Activated CD8-positive, alpha-beta memory T cell treated with anti-CD3 and anti-CD28 coated beads for 48 hours (primary cell): Measurements from ENCODE around the gene ABI3BP.

ENCODE experiments used
- DNase-seq, 3 experiments: peaks; one replicate each; pipeline ENCODE4 v3.0.0-alpha.2; 2020; ENCODE audit warnings: low read depth in 2 of 3, low spot score in 2 of 3

Gene ABI3BP

DNA sequence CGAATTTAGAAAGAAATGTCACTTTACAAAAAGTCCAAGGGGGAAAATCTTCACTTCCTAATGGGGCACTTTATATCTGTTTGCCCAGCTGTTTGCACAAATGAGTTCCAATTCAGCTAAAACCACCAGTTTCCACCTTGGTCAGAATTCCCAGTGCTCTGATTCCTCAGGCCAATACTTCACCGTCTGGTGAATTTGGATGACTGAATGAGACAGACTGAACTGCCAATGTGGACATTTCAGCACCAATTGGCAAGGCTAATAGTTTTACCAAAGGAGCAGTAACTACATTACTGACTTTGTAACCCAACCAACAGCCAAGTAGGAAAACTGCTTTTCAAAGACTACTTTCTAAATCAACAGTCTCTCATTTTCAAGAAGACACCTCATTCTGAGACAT is 51.8 kb downstream of the ABI3BP start:
- DNase-seq = no peak

DNA sequence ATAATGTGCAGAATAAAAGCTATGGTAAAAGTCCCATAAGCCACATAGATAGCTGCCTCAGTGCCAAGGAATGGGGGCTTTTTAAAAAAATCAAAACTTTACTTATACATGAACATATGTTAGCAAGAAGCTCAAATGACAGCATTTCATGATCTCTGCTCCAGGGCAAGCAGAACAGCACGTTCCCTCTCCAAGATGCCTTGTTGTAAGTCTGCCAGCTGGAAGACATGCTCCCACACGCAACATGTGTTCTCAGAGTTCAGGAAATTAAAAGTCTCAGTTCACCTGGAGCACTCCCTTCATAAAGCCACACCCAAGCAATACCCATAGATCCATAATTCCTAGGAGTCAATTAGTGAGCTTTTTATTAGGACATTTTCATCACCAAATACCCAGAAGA is 52.2 kb downstream of the ABI3BP start:
- DNase-seq = no peak

DNA sequence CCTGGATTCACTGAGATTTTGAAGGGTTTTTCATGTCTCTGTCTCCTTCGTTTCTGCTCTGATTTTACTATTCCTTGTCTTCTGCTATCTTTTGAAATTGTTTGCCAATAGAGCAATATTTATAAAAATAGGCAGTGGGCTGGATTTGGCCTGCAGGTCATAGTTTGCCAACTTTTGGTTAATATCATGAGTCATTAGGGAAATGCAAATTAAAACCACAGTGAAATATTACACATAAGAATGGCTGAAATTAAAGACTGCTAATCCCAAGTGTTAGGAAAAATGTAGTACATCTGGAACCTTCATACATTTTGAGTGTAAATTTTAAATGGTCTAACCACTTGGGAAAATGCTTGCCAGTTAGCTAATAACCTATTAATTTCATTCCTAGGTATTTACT is 56.3 kb downstream of the ABI3BP start:
- no peak for DNase-seq

DNA sequence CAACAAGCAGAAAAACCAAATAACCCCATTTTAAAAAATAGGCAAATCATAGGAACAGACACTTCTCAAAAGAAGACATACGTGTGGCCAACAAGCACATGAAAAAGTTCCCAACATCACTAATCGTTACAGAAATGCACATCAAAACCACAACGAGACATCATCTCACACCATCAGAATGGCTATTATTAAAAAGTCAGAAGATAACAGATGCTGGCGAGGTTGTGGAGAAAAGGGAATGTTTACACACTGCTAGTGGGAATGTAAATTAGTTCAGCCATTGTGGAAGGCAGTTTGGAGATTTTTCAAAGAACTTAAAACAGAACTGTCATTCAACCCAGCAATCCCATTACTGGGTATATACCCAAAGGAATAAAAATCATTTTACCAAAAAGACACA is 60.7 kb downstream of the ABI3BP start:
- no peak for DNase-seq

DNA sequence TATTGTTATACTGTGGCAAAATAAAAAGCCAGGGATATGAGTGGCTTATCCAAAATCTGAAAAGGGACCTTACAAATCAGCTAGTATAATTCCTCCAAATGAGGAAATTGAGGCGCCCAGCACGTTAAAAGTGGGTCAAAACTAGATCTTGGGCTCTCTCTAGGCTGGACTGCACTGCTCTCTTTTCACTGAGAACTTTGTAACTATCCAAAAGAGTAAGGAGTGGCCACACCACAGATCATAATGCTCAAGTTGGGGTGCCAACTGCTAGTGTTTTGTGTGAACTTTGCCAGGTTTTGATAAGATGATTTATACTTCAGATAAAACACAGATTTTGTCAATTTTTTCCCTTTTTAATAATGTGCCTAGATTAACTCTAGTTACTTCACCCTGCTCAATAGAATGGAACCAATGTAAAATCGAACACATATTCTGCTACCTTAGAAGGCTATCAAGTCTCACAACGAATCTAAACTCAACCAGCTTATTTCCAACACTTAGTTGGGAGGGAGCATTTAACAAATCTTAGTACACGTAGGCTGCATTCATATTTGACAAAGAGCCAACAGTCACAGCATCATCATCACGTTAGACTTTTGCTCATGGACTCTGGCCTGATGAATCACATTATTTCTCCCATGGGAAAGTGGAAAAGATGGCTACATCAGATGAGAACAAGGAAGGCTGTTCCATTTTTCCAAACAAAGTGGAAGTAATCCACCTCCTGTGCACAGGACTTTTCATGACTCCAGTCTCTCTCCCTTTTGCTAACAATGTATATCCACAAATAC is 64.4 kb downstream of the ABI3BP start:
- no peak for DNase-seq

DNA sequence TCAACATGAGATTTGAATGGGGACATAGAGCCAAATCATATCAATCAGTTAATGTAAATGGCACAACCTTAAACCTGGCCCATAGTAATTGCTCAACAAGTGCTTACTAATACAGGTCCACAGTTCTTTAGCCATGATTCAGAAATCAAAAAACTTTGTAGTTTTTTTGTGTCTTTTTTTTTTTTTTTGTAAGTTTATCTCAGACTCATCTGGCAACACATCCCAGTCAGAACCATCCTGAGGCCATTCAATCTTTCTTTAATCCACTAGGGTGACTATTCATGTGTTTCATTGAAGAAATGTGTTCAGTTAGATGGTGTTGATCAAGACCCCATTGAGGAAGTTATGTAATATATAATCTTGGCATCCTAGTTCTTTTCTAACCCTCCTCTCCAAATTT is 65.4 kb downstream of the ABI3BP start:
- DNase-seq = no peak

DNA sequence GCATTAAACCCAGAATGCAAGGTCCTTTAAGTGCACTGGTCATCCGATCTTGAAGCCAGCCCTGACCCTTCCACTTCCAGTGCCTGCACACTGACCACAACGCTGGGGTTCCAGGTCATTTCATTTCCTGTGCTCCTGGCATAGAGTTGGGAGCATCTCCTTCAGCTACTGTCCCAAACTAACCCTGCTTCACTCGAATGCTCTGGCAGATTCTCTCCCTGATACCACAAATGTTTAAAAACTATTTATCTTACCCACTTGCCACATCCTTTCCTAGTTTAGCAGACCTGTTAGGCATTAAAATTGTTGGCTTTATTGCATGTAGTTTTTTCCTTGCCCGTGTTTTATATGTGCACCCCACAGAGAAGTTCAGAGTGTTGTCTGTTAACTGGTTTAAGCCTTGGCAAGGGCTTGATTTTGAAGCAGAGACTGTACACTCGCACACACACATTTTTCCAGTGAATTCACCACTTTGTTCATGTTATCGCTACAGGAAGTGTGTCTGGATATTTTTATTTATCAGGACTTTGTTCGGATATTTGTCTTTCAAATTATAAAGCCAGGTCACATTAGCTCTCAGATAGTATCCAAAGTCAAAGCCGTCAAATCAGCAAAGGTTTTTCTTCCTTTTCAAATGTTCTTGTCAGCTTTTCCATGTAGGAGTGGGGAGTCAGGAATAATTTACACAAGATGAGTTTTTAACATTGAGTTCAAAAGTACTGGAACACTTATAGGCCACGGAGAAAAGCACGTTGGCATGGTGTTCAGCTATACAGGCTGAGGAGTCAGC is 77.3 kb downstream of the ABI3BP start:
- DNase-seq = no peak

DNA sequence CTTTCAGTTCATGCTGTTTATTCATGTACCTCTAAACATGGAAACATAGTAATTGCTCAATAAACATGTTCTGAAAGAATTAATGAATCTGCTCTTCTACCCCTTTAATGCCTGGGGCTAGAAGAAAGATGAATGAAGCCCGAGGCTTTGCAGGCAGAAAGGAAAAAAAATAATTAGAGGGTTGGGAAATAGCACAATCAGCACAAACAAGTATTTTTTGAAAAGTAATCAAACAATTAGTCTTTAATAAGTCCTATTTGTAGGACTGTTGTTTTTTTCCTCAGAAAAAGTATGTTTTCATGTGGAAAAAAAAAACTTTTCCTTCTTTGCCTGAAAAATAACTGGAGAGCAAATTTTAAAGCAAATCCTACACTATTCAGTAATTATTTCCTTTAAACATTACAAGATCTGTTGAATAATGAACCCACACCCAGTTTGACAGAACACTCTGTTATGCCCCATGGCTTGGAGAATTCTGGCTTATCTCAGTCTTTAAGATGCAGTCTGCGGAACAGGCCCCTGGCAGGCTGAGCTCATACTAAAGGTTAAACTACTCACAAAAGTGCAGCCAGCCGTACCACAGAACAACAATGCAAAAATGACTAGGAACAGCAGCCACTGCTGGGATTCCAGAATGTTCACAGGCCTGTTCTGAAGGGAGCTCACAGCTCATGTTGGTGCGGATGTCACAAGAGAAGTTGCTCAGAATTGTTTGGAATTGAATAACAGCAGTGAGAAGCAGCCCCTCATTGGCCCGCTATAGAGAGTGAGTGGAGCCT is 79.2 kb downstream of the ABI3BP start:
- DNase-seq = no peak

DNA sequence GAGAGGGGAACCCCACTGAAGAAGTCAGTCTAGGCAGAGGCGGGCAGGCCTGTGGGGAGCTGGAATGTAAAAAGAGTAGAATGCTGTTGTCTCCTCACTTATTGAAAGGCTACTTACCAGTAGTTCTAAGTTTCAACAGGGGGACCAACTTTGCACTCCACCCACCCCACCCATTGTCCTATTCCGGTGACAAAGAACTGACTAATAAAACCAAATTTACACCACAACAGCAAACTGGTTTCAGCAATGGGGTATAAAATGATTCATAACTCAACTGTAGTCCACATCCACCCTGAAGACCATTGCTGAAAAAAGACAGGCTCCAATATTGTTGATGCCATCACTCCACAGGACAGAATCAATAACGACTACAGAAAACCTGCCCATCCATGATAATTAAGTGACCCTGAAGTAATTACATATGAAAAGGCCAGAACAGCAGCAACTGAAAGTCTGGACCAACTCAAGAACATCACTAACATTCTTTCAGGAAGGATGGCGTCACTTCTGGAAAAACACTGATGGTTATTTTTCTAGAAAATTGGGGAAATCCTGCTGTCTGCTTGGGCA is 80.2 kb downstream of the ABI3BP start:
- no peak for DNase-seq

DNA sequence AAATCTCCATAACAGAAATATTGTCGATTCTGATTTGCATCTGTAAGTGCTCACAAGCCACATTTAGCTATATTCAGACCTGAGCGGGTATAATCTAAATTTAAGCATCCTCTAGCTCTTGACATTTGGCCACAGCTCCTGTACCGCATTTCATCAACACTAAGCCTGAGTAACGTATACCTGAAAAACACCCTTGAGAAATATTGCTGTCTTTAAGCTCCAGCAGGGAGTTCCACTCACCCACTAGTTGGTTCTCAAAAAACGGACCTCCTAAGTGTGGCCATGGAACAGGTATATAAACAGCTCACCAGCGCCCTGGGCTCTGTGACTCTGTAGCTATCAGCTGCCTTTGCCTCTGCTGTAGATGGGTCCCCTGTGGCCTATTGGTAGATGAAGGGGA is 80.7 kb downstream of the ABI3BP start:
- no peak for DNase-seq

DNA sequence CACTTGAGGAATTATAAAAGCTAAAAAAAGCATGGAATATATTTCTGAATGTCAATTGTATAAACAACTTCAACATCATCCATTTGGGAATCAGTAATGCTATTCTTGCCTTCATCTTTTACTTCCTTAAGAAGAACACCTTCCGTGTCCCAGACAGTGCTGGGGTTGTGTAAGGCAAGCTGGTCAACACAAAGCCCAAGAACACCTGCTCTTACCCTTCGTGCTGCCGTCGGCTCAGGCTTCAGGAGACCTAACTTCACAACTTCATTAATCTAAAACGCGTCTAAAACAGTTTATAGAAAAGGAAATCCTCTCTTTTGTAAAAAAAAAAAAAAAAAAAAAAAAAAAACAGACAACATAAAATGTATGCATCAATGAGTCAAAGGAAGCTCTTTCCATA is 81.3 kb downstream of the ABI3BP start:
- DNase-seq = no peak

DNA sequence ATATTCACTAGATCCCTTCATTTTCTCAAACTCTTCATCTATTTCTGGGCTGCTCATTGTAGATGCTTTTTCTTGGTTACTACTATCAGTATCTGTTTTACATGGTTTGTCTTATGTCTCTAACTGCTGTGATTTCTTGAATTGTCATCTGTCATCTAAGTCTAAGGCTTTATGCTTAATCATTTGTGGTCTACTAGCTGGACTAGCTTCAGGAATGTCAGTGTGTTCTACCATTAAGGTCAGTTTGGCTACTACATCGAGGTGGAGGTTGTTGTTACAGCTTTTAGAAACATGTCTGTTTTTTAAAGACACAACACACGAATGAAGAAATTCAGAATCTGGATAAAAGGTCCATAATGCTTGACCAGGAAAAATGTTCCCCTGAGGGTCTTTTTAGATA is 82.2 kb downstream of the ABI3BP start:
- DNase-seq = no peak

DNA sequence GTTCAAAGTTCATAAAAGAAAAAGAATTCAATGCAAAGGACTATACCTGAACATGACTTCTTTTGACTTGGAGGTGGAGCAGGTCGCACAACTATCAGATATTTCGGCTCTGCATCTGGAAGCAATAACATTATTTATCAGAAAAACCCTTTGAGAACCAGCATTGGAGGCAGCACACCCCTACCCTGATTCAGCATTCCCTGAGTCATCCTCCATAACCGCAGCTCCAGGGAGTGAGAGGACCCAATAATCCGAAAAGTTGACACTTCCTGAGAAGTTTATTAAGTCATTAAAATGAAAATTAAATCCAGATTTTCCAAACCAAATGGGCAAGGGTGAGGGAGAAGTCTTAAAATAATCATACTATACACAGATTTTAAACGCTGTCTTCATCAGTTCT is 90.6 kb downstream of the ABI3BP start:
- no peak for DNase-seq

DNA sequence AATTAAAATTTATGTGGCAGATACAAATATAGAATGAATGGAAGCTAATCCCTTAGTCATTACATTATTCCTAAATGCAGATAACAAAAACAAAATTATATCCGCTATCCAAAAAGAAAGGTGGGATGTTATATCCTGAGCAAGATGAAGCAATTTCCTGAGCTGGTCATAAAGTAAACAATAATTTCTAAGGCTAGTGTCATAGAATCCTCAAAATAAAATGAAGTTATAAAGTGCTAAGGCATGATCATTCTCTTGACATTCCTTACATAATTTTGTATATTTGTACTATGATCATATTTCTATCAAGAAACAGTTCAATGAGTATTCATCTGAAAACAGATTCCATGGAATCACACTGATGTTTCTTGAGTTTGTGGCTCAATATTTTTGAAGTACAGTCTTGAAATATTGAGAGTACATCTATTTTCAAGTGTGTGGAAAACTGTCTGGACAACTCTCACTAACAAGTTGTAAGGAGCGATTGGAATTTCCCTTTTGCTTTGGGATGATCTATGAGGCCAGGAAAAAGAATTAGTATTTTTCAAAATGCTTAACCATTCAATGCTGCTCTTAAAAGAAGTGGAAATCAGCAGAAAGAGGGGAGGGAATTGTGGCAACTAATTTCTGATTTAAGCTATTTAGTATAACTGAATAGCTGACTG is 92.4 kb downstream of the ABI3BP start:
- no peak for DNase-seq

DNA sequence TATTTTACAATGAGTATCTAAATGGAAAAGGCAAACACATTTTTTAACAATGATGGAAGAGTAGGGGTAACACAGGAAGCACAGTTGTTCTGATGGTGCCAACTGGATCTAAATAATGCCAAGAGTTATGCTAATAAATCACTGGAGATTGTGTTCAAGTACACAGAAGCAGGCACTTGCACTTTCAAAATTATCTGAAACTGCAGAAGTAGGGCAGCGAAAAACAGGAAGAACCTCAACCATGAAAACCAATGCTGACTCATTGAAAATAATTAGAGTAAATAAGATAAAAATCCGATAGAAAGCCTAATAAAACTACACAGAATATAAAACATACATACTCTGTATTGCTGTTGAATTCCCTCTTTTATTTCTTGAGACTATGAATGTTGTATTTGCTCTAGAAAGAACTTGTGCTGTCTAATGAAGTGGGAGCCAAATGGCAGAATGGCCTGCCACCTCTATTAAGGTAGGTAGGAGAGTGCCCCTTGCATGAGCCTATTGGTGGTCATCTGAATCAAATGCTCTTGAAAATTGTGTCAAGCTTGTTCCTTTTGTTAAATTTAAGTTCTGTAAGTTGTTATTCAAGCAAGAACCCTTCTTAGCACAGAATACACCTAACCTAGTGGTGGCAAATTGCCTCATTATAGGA is 93.7 kb downstream of the ABI3BP start:
- no peak for DNase-seq

DNA sequence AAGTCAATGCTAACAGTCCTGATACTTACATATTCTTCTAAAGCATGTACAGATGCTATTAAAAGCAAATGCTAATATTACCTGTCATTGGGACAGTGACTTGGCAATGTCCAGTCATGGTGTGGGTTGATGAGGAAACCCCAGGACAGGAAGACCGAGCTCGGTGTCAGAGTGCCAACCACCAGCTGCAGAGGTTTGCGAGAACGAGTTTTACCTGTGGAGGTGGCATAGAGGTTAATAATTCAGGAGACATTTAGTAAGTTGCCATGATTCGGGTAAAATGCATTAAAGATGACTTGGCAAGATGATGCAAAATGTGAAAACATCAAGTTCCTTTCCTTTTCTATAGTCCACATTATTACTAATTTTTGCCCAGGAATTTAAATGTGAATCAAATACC is 94.5 kb downstream of the ABI3BP start:
- no peak for DNase-seq

DNA sequence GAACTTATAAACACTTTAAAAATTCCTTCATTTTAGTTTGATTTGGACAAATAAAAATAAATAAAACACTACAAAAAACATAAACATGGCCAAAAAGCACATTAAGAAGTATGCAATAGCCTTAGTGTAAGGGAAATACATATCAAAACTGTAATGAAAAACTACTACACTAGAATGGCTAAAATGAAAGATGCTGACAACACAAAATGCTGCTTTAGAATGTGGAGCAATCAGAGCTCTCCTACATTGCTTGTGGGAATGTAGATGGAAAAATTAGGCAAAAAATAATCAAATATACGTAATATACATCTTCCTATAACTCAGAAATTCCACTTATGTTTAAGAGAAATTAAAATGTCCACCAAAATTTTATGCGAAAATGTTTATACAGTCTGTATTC is 96.2 kb downstream of the ABI3BP start:
- DNase-seq = no peak

DNA sequence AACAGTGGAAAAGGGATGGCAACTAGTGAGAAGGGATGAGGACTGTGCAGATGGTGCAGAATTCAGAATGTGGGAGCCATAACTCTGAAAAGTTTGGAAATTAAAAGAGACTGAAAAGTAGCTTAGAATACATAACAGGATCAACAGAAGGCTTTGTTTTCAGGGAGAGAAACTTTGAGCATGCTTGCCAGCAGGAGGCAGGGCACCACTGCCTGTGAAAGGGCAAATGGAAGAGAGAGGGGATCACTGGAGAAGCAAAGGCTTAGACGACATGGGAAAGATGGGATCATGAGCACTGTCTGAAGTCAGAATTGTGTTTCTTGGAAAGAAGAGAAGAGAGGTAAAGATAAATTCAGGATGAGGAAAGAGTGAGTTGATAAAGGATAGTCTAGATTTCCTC is 99.6 kb downstream of the ABI3BP start:
- no peak for DNase-seq

DNA sequence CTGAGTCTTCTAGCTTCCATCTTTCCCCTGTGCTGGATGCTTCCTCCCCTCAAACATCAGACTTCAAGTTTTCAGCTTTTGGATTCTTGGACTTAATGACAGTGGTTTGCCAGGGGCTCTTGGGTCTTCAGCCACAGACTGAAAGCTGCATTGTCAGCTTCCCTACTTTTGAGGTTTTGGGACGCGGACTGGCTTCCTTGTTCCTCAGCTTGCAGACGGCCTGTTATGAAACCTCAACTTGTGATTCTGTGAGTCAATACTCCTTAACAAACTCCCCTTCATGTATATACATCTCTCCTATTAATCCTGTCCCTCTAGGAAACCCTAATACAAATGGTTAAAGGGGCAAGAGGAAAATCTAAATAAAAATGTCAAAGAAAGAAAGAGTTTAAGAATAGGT is 100.1 kb downstream of the ABI3BP start:
- DNase-seq = no peak

DNA sequence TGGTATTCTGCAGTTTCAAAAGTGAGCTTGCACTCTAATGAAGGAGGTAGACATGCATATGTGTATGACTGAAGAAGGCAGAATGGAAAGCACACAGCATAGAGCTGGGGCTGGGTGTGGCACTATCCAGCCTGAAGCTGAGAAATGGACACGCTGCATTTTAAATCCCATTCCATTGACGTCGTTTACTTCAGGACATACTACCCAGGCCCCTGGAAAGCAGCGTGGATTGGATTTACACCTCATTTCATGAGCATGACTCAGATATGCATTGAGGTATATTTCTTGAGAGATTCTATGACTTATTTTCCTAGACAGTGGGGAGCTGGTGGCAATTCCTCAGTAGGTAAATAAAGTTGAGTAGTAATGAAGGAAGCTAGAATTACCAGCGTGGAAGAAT is 101.4 kb downstream of the ABI3BP start:
- DNase-seq = no peak

DNA sequence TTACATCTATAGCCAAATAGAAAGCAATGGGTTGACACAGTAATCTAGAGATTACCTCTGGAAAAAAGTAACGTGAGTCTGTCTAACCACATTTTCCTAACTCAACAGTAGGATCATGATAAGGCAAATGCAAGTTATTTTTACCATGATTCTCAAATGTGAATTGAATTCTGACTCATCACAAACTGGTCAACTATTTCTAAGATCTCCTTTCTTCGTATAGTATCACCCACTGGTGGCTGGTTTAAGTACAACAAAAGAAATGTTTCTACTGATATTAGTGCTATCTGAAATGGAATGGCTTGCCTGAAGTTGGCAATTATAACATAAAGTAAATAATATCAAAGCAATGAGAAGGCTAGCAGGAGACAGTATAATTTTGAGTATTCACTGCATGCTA is 102.2 kb downstream of the ABI3BP start:
- DNase-seq = no peak
